HepG2 (cell line): ENCODE data around the gene BTBD17. TPM values are rescaled to one million over a fixed set of nuclear protein-coding genes. Genes with fewer than 3 reads are reported as not detected.

Experiments used
- AGO1 ChIP-seq: fragments of 200-400 bp; formaldehyde crosslinking; IDR thresholded peaks from 2 replicates; pipeline ENCODE4 v1.6.1; 2017; ENCODE audit warnings: mild to moderate bottlenecking, low read depth, low read length, moderate library complexity; ENCODE audit not compliant: poor library complexity, severe bottlenecking
- ATM ChIP-seq: fragments of 450-650 bp; IDR thresholded peaks from 2 replicates; pipeline ENCODE4 v1.7.1; 2017; ENCODE audit warnings: mild to moderate bottlenecking, borderline replicate concordance
- BATF2 ChIP-seq: sonication (generic); formaldehyde crosslinking; IDR thresholded peaks from 2 replicates; pipeline ENCODE4 v1.8.0; 2022; ENCODE audit warnings: mild to moderate bottlenecking, missing genetic modification reagents, moderate library complexity
- DRAP1 ChIP-seq: IDR thresholded peaks from 2 replicates; pipeline ENCODE4 v1.6.1; 2016; ENCODE audit warnings: missing genetic modification reagents, missing compliant biosample characterization
- HOXA5 ChIP-seq: sonication (generic); formaldehyde crosslinking; IDR thresholded peaks from 2 replicates; pipeline ENCODE4 v1.4.0; 2020; ENCODE audit warnings: missing genetic modification reagents
- HOXA9 ChIP-seq: sonication (generic); formaldehyde crosslinking; IDR thresholded peaks from 2 replicates; pipeline ENCODE4 v1.8.1; 2022; ENCODE audit warnings: missing genetic modification reagents, mild to moderate bottlenecking, moderate library complexity, borderline replicate concordance
- KLF15 ChIP-seq: sonication (generic); formaldehyde crosslinking; IDR thresholded peaks from 2 replicates; pipeline ENCODE4 v1.8.1; 2023; ENCODE audit warnings: borderline replicate concordance, mild to moderate bottlenecking, inconsistent platforms, missing genetic modification reagents, mixed read lengths
- LCORL ChIP-seq, 2 experiments: fragments of 450-650 bp in 1 of 2; sonication (generic) in 1 of 2; formaldehyde crosslinking in 1 of 2; IDR thresholded peaks; 2 replicates each; pipeline versions ENCODE4 v1.5.0 to v1.6.1; 2017 to 2020; ENCODE audit warnings: antibody characterized with exemption in 1 of 2, missing genetic modification reagents in 1 of 2
- MAZ ChIP-seq, 2 experiments: sonication (generic) in 1 of 2; formaldehyde crosslinking in 1 of 2; IDR thresholded peaks; 2 replicates each; pipeline versions ENCODE4 v1.5.0 to v1.6.1; 2012 to 2020; ENCODE audit warnings: low read depth in 2 of 2, mild to moderate bottlenecking in 2 of 2, borderline replicate concordance in 1 of 2, improper control_type of control experiment in 1 of 2, low read length in 1 of 2, missing genetic modification reagents in 1 of 2, moderate library complexity in 1 of 2
- MTF1 ChIP-seq: sonication (generic); formaldehyde crosslinking; IDR thresholded peaks from 2 replicates; pipeline ENCODE4 v1.5.0; 2020; ENCODE audit warnings: missing genetic modification reagents
- NFE2L1 ChIP-seq: sonication (generic); formaldehyde crosslinking; IDR thresholded peaks from 2 replicates; pipeline ENCODE4 v1.4.0; 2020; ENCODE audit warnings: missing genetic modification reagents, mild to moderate bottlenecking, borderline replicate concordance
- POLR2AphosphoS2 ChIP-seq: IDR thresholded peaks from 2 replicates; pipeline ENCODE4 v1.6.1; 2011; ENCODE audit warnings: low read depth, low read length, improper control_type of control experiment
- TCF12 ChIP-seq, 2 experiments: fragments of 450-650 bp in 1 of 2; sonication (generic) in 1 of 2; formaldehyde crosslinking in 1 of 2; IDR thresholded peaks; 2 replicates each; pipeline versions ENCODE4 v1.6.1 to v1.8.0; 2017 to 2022; ENCODE audit warnings: antibody characterized with exemption in 1 of 2, mild to moderate bottlenecking in 1 of 2, missing genetic modification reagents in 1 of 2, moderate library complexity in 1 of 2
- THYN1 ChIP-seq: sonication (generic); formaldehyde crosslinking; IDR thresholded peaks from 2 replicates; pipeline ENCODE4 v1.8.1; 2023; ENCODE audit warnings: low read depth, mild to moderate bottlenecking, moderate library complexity, missing genetic modification reagents, borderline replicate concordance
- ZHX1 ChIP-seq: sonication (generic); formaldehyde crosslinking; IDR thresholded peaks from 2 replicates; pipeline ENCODE4 v1.8.1; 2022; ENCODE audit warnings: low read depth, mild to moderate bottlenecking, missing genetic modification reagents
- ZNF234 ChIP-seq: sonication (generic); formaldehyde crosslinking; conservative IDR thresholded peaks from 2 replicates; pipeline ENCODE4 v1.5.1; 2020; ENCODE audit warnings: mild to moderate bottlenecking, missing genetic modification reagents
- ZNF281 ChIP-seq: sonication (generic); formaldehyde crosslinking; IDR thresholded peaks from 2 replicates; pipeline ENCODE4 v1.4.0; 2020; ENCODE audit warnings: missing genetic modification reagents, borderline replicate concordance
- ZNF709 ChIP-seq: sonication (generic); formaldehyde crosslinking; IDR thresholded peaks from 2 replicates; pipeline ENCODE4 v1.5.0; 2020; ENCODE audit warnings: mild to moderate bottlenecking, missing genetic modification reagents
- ZNF710 ChIP-seq: sonication (generic); formaldehyde crosslinking; IDR thresholded peaks from 2 replicates; pipeline ENCODE4 v1.5.0; 2020; ENCODE audit warnings: mild to moderate bottlenecking, missing genetic modification reagents, borderline replicate concordance
- polyA plus RNA-seq, 8 experiments: library from polyadenylated mRNA; depleted of rRNA in 3 of 8; stranded (reverse) in 7 of 8; unstranded in 1 of 8; fragments of >200 nt; fragmentation: Illumina TruSeq in 4 of 8; extraction: Trizol in 4 of 8; gene quantifications; 2 replicates each; pipeline versions ENCODE4 v1.2.1 to v1.2.3, GENCODE V29; 2011 to 2016; ENCODE audit warnings: low read depth in 4 of 8, missing spikeins in 1 of 8, mixed read lengths in 1 of 8; ENCODE audit not compliant: insufficient read depth in 1 of 8
- total RNA-seq, 5 experiments: library from RNA; depleted of rRNA; stranded (reverse); fragments of >200 nt; fragmentation: Illumina TruSeq; extraction: Trizol; gene quantifications; 2 replicates each; pipeline ENCODE4 v1.2.3, GENCODE V29; 2016; ENCODE audit warnings: low read depth in 1 of 5

BTBD17 gene
- total and polyA plus RNA-seq, 2 of the 13 experiments (the other 11 are each of a cell fraction or from before 2014, with no cell fraction given), result not detected

- TF ChIP-seq ZNF281 (CRISPR knock-in tag) (no peak), DRAP1 (CRISPR knock-in tag) (no peak), MTF1 (CRISPR knock-in tag) (no peak), ZNF709 (no peak), ZNF710 (CRISPR knock-in tag) (no peak), MAZ (IDR thresholded peaks at IDR 0.05; ENCODE audit: borderline replicate concordance, low read depth, low read length) (no peak), MAZ (CRISPR knock-in tag; IDR thresholded peaks at IDR 0.05; ENCODE audit: low read depth) (no peak), HOXA5 (no peak), HOXA9 (no peak), BATF2 (CRISPR knock-in tag) (no peak), LCORL (IDR thresholded peaks at IDR 0.05) (no peak), LCORL (CRISPR knock-in tag; IDR thresholded peaks at IDR 0.05) (peak; percentile 50; the same call in 1 of the 2 replicates), ZNF234 (CRISPR knock-in tag) (no peak; the same call in 1 of the 2 replicates), ZHX1 (CRISPR knock-in tag) (no peak), THYN1 (no peak), NFE2L1 (CRISPR knock-in tag) (no peak), POLR2AphosphoS2 (no peak), KLF15 (no peak), TCF12 (IDR thresholded peaks at IDR 0.05) (no peak), TCF12 (CRISPR knock-in tag; IDR thresholded peaks at IDR 0.05) (no peak), AGO1 (peak; percentile 35), ATM (no peak)
These were observed 7.5 kb downstream of the BTBD17 start (continued) for GRCh38 chr17:74354123-74354522.
